HEK293 (cell line): ENCODE measurements around the gene PTK7.

ENCODE experiments used
- CTCF ChIA-PET: fragments of 350-600 bp; formaldehyde crosslinking; extraction: SDS; loops from one replicate; lab custom pipeline; 2021; ENCODE audit warnings: antibody characterized with exemption; lab: Yijun Ruan, JAX
- POLR2A ChIA-PET: fragments of 300-600 bp; formaldehyde crosslinking; extraction: SDS; loops from one replicate; lab custom pipeline; 2020; ENCODE audit warnings: antibody characterized with exemption, inconsistent platforms; lab: Yijun Ruan, JAX
- H3K27ac ChIP-seq: fragments of 200-500 bp; sonication (Bioruptor generic); 2 replicates; pipeline ENCODE4 v1.5.1; 2014; ENCODE audit warnings: low read depth, low read length, control low read depth, inconsistent platforms; ENCODE audit errors: extremely low read depth
- H3K36me3 ChIP-seq, 2 experiments: fragments of 200-500 bp in 1 of 2; sonication (Bioruptor generic) in 1 of 2; 1 replicate in 1 of 2; 2 replicates in 1 of 2; pipeline ENCODE4 v1.5.1; 2014 to 2017; ENCODE audit warnings: inconsistent platforms in 2 of 2, low read length in 2 of 2; ENCODE audit not compliant: control insufficient read depth in 2 of 2, insufficient read depth in 1 of 2
- H3K4me1 ChIP-seq: fragments of 200-500 bp; sonication (Bioruptor generic); 2 replicates; pipeline ENCODE4 v1.5.1; 2014; ENCODE audit warnings: mild to moderate bottlenecking, low read length, inconsistent platforms; ENCODE audit not compliant: control insufficient read depth, insufficient read depth
- H3K4me3 ChIP-seq: 2 replicates; pipeline ENCODE4 v1.5.1; 2011; ENCODE audit warnings: low read depth, mild to moderate bottlenecking, control low read depth, low read length, moderate library complexity
- H3K9me3 ChIP-seq: fragments of 200-500 bp; sonication (Bioruptor generic); 2 replicates; pipeline ENCODE4 v1.5.1; 2014; ENCODE audit warnings: low read depth, low read length, inconsistent platforms; ENCODE audit not compliant: control insufficient read depth, insufficient read depth
- PATZ1 ChIP-seq: fragments of 450-650 bp; formaldehyde crosslinking; IDR thresholded peaks from 2 replicates; pipeline ENCODE4 v1.5.1; 2016; ENCODE audit warnings: missing biosample characterization, missing genetic modification characterization
- RBAK ChIP-seq: fragments of 450-650 bp; formaldehyde crosslinking; IDR thresholded peaks from 2 replicates; pipeline ENCODE4 v1.5.1; 2016; ENCODE audit warnings: missing biosample characterization, missing genetic modification characterization
- SCRT2 ChIP-seq: fragments of 450-650 bp; formaldehyde crosslinking; IDR thresholded peaks from 2 replicates; pipeline ENCODE4 v1.5.1; 2016; ENCODE audit warnings: missing biosample characterization, missing genetic modification characterization
- SP2 ChIP-seq: fragments of 450-650 bp; formaldehyde crosslinking; IDR thresholded peaks from 2 replicates; pipeline ENCODE4 v1.5.1; 2016; ENCODE audit warnings: missing biosample characterization, missing genetic modification characterization
- ZBTB10 ChIP-seq: fragments of 450-650 bp; formaldehyde crosslinking; IDR thresholded peaks from 2 replicates; pipeline ENCODE4 v1.5.1; 2016; ENCODE audit warnings: missing biosample characterization, missing genetic modification characterization
- ZBTB20 ChIP-seq: fragments of 450-650 bp; formaldehyde crosslinking; IDR thresholded peaks from 2 replicates; pipeline ENCODE4 v1.5.1; 2016; ENCODE audit warnings: missing biosample characterization, missing genetic modification characterization
- ZBTB44 ChIP-seq: fragments of 450-650 bp; IDR thresholded peaks from 2 replicates; pipeline ENCODE4 v1.5.1; 2018; ENCODE audit warnings: missing biosample characterization, mild to moderate bottlenecking, missing genetic modification characterization
- ZNF148 ChIP-seq: fragments of 450-650 bp; formaldehyde crosslinking; IDR thresholded peaks from 2 replicates; pipeline ENCODE4 v1.5.0; 2017; ENCODE audit warnings: missing biosample characterization, missing genetic modification characterization, borderline replicate concordance
- ZNF341 ChIP-seq: fragments of 450-650 bp; formaldehyde crosslinking; IDR thresholded peaks from 2 replicates; pipeline ENCODE4; 2016; ENCODE audit warnings: low read depth, missing biosample characterization, missing genetic modification characterization
- ZNF843 ChIP-seq: fragments of 450-650 bp; formaldehyde crosslinking; IDR thresholded peaks from 2 replicates; pipeline ENCODE4 v1.5.1; 2016; ENCODE audit warnings: missing biosample characterization, missing genetic modification characterization

PTK7 gene

GRCh38 chr6:43178951-43179830 is 103.1 kb downstream of the PTK7 start:
- TF ChIP-seq SP2 (peak; percentile 28; the same call in 1 of the 2 replicates), SCRT2 (peak; percentile 67), ZBTB10 (0 out of 2 replicates have a peak, but pooled peaks have one; percentile 39), ZNF843 (no peak)
- Histone ChIP-seq H3K4me1 (peaks cover 7% of the 10 kb centered on the region), H3K4me3 (no peak overlapping the region), H3K36me3 (peaks cover 25 to 57% of the 10 kb centered on the region in 2 experiments), H3K27ac (no peak overlapping the region), H3K9me3 (no peaks in the 10 kb centered on the region)
- ChIA-PET POLR2A (interaction anchor here (0.6 to 0.7 kb wide), 3 partner anchors 12 to 257 kb away, joined by 3 to 4 read pairs (median 4); no protein-coding TSS in a partner anchor), CTCF (interaction anchor here (0.6 kb wide), 1 partner anchor 128 kb away, joined by 3 read pairs; no protein-coding TSS in a partner anchor)

- TF ChIP-seq ZBTB44 (tag by site-specific recombination) (peak; percentile 75), PATZ1 (tag by site-specific recombination) (0 out of 2 replicates have a peak, but pooled peaks have one; percentile 29), ZNF341 (0 out of 2 replicates have a peak, but pooled peaks have one; percentile 27), ZNF148 (no peak), RBAK (tag by site-specific recombination) (no peak), ZBTB20 (peak; percentile 46)
- TF ChIP-seq, all 188 proteins: peak for 4
- H3K4me3 ChIP-seq, result no peak overlapping the region
- H3K36me3 ChIP-seq, result peaks cover 23 to 59% of the 10 kb centered on the region in 2 experiments
- H3K27ac ChIP-seq, result no peak overlapping the region
- CTCF ChIA-PET, result interaction anchor here (0.6 to 1.5 kb wide), 2 partner anchors 8 to 127 kb away, joined by 3 to 4 read pairs; no protein-coding TSS in a partner anchor
- H3K4me1 ChIP-seq, result peaks cover 3% of the 10 kb centered on the region
- no peaks in the 10 kb centered on the region for H3K9me3 ChIP-seq
- POLR2A ChIA-PET, result interaction anchor here (0.6 to 0.7 kb wide), 4 partner anchors 11 to 257 kb away, joined by 3 to 4 read pairs (median 4); no protein-coding TSS in a partner anchor
These were observed 103.9 kb downstream of the PTK7 start for GRCh38 chr6:43180058-43180457.
